T47D (cell line): ENCODE results near the gene FNBP1L.

Experiments used
- DNase-seq, 2 experiments: peaks; one replicate each; pipeline versions ENCODE4 v3.0.0 to v3.0.0-alpha.2; 2011 to 2012; ENCODE audit warnings: low read depth in 1 of 2, low spot score in 1 of 2
- JUND ChIP-seq: IDR thresholded peaks from 2 replicates; pipeline ENCODE4 v1.6.1; 2012; ENCODE audit warnings: low read depth
- in situ Hi-C: cut with HindIII; loops from 2 replicates; pipeline ENCODE4 v1.10.0; 2016; ENCODE audit warnings: low sequenced_read_pairs, low pct_unique_long_range_greater_than_20kb

Gene FNBP1L

GRCh38 chr1:93559695-93560094 lies 111.8 kb downstream of the FNBP1L start:
- in situ Hi-C loops = no loop called here
- no peak for DNase-seq
- no peak for TF ChIP-seq JUND

- no peak for TF ChIP-seq JUND
- in situ Hi-C loops = no loop called here
- DNase-seq = no peak
These were observed 117.7 kb downstream of the FNBP1L start for GRCh38 chr1:93565496-93566206.

- TF ChIP-seq JUND = no peak
- in situ Hi-C loops = no loop called here
- no peak for DNase-seq
These were observed 118.3 kb downstream of the FNBP1L start for GRCh38 chr1:93566227-93566626.

- no peak for DNase-seq
- TF ChIP-seq JUND = no peak
- in situ Hi-C loops = no loop called here
These were observed 119.5 kb downstream of the FNBP1L start for GRCh38 chr1:93567255-93567918.

GRCh38 chr1:93569489-93569888 lies 121.6 kb downstream of the FNBP1L start:
- in situ Hi-C loops = no loop called here
- no peak for TF ChIP-seq JUND

GRCh38 chr1:93571623-93572310 lies 123.8 kb downstream of the FNBP1L start:
- TF ChIP-seq JUND = no peak
- in situ Hi-C loops = no loop called here
- no peak for DNase-seq

More at GRCh38 chr1:93569489-93569888, 121.6 kb downstream of the FNBP1L start:
- no peak for DNase-seq

GRCh38 chr1:93573940-93574469 lies 126.1 kb downstream of the FNBP1L start:
- in situ Hi-C loops = no loop called here
- no peak for TF ChIP-seq JUND
- no peak for DNase-seq

GRCh38 chr1:93574511-93574910 lies 126.6 kb downstream of the FNBP1L start:
- no peak for TF ChIP-seq JUND
- no peak for DNase-seq
- in situ Hi-C loops = no loop called here

- no peak for DNase-seq
- in situ Hi-C loops = no loop called here
- TF ChIP-seq JUND = no peak
These were observed 127.1 kb downstream of the FNBP1L start for GRCh38 chr1:93574991-93575390.

GRCh38 chr1:93575621-93576284 lies 127.8 kb downstream of the FNBP1L start:
- TF ChIP-seq JUND = no peak
- in situ Hi-C loops = no loop called here
- no peak for DNase-seq

- DNase-seq = no peak
- in situ Hi-C loops = no loop called here
- TF ChIP-seq JUND = no peak
These were observed 128.4 kb downstream of the FNBP1L start for GRCh38 chr1:93576346-93576745.

- DNase-seq = no peak
- no peak for TF ChIP-seq JUND
- in situ Hi-C loops = no loop called here
These were observed 128.8 kb downstream of the FNBP1L start for GRCh38 chr1:93576746-93577145.
